Measurements from ENCODE around the gene KPNA2. TPM values are rescaled to one million over a fixed set of nuclear protein-coding genes. Genes with fewer than 3 reads are reported as not detected.

The KPNA2 gene
- total and polyA plus RNA-seq, 2 of the 13 experiments (the other 11 are each of a cell fraction or from before 2014, with no cell fraction given): 111 to 305 TPM

DNA sequence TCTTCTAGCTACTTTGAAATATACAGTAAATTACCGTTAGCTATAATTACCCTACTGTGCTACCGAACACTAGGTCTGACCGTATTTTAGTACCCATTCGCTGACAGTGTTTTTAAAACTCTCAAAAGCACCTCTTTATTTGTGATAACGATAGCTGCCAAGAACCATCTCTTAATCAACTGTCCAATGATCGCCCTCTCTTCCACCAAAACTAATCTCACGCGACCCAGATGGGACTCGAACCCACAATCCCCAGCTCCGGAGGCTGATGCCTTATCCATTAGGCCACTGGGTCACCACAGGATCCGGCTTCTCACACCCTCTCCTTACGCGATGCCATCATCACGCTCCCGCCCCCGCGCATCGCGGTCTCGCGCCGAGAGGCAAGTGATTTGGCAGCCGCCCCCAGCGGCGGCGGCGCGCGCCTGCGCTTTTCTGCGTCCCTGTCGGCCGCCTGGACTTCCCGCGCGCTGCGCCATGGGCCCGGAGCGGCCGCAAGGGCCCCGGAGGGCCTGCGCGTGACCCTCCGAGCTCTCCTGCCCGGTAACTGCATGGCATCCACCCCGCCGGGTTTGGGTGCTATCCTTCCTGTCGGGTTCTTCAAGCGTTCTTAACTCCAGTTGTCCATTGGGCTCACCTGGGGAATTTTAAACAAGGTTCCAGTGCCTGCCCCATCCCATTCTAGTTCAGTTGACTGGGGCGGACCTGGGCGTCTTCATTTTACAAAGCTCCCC is 15.7 kb upstream of the KPNA2 start (continued):
- TF ChIP-seq ZNF891 (CRISPR knock-in tag; IDR thresholded peaks at IDR 0.05) (peak; percentile 96; the same call in 1 of the 2 replicates), GATAD2A (CRISPR knock-in tag; IDR thresholded peaks at IDR 0.05) (peak; percentile 92), ONECUT2 (CRISPR knock-in tag; IDR thresholded peaks at IDR 0.05) (no peak; the same call in 1 of the 2 replicates), MAF1 (CRISPR knock-in tag; IDR thresholded peaks at IDR 0.05; ENCODE audit: borderline replicate concordance) (peak; percentile 100), ZNF7 (CRISPR knock-in tag; IDR thresholded peaks at IDR 0.05) (no peak; the same call in 1 of the 2 replicates), SP140L (CRISPR knock-in tag; IDR thresholded peaks at IDR 0.05; ENCODE audit: borderline replicate concordance) (peak; percentile 78; the same call in 1 of the 2 replicates), POLR2A (IDR thresholded peaks at IDR 0.05; ENCODE audit: insufficient read depth in 1 of 2, low read depth in 2 of 2, low read length in 2 of 2) (peak; percentile 95 to 96), HNRNPL (IDR thresholded peaks at IDR 0.05; ENCODE audit: low read depth, low read length) (peak; percentile 68; the same call in 1 of the 2 replicates), NR3C1 (CRISPR knock-in tag; IDR thresholded peaks at IDR 0.05) (no peak), ZNF225 (CRISPR knock-in tag; IDR thresholded peaks at IDR 0.05) (peak; percentile 57; the same call in 1 of the 2 replicates), RFX3 (CRISPR knock-in tag; IDR thresholded peaks at IDR 0.05) (no peak; the same call in 1 of the 2 replicates), KLF16 (CRISPR knock-in tag; IDR thresholded peaks at IDR 0.05) (peak in 1 of 2 experiments; percentile 99; a peak in 2 of 4 replicates), ZNF569 (CRISPR knock-in tag; IDR thresholded peaks at IDR 0.05; ENCODE audit: borderline replicate concordance) (peak; percentile 85; the same call in 1 of the 2 replicates), FOXK1 (CRISPR knock-in tag; IDR thresholded peaks at IDR 0.05; ENCODE audit: borderline replicate concordance, low read depth) (peak; percentile 79; the same call in 1 of the 2 replicates), ZNF160 (CRISPR knock-in tag; IDR thresholded peaks at IDR 0.05) (peak; percentile 75), ZNF816 (CRISPR knock-in tag; IDR thresholded peaks at IDR 0.05; ENCODE audit: borderline replicate concordance) (peak; percentile 20; the same call in 1 of the 2 replicates), ZNF136 (CRISPR knock-in tag; IDR thresholded peaks at IDR 0.05; ENCODE audit: low read depth) (peak; percentile 56; the same call in 1 of the 2 replicates), SP4 (CRISPR knock-in tag; IDR thresholded peaks at IDR 0.05) (peak; percentile 94), ZFP36L1 (CRISPR knock-in tag; IDR thresholded peaks at IDR 0.05) (peak; percentile 96), RBM39 (IDR thresholded peaks at IDR 0.05; ENCODE audit: low read depth, low read length, poor library complexity, severe bottlenecking) (peak; percentile 60), ZNF543 (CRISPR knock-in tag; IDR thresholded peaks at IDR 0.05) (peak; percentile 81)
- TF ChIP-seq, protein P1, sequence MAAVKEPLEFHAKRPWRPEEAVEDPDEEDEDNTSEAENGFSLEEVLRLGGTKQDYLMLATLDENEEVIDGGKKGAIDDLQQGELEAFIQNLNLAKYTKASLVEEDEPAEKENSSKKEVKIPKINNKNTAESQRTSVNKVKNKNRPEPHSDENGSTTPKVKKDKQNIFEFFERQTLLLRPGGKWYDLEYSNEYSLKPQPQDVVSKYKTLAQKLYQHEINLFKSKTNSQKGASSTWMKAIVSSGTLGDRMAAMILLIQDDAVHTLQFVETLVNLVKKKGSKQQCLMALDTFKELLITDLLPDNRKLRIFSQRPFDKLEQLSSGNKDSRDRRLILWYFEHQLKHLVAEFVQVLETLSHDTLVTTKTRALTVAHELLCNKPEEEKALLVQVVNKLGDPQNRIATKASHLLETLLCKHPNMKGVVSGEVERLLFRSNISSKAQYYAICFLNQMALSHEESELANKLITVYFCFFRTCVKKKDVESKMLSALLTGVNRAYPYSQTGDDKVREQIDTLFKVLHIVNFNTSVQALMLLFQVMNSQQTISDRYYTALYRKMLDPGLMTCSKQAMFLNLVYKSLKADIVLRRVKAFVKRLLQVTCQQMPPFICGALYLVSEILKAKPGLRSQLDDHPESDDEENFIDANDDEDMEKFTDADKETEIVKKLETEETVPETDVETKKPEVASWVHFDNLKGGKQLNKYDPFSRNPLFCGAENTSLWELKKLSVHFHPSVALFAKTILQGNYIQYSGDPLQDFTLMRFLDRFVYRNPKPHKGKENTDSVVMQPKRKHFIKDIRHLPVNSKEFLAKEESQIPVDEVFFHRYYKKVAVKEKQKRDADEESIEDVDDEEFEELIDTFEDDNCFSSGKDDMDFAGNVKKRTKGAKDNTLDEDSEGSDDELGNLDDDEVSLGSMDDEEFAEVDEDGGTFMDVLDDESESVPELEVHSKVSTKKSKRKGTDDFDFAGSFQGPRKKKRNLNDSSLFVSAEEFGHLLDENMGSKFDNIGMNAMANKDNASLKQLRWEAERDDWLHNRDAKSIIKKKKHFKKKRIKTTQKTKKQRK (IDR thresholded peaks at IDR 0.05; ENCODE audit: low read length): no peak
- TF ChIP-seq, protein P2, sequence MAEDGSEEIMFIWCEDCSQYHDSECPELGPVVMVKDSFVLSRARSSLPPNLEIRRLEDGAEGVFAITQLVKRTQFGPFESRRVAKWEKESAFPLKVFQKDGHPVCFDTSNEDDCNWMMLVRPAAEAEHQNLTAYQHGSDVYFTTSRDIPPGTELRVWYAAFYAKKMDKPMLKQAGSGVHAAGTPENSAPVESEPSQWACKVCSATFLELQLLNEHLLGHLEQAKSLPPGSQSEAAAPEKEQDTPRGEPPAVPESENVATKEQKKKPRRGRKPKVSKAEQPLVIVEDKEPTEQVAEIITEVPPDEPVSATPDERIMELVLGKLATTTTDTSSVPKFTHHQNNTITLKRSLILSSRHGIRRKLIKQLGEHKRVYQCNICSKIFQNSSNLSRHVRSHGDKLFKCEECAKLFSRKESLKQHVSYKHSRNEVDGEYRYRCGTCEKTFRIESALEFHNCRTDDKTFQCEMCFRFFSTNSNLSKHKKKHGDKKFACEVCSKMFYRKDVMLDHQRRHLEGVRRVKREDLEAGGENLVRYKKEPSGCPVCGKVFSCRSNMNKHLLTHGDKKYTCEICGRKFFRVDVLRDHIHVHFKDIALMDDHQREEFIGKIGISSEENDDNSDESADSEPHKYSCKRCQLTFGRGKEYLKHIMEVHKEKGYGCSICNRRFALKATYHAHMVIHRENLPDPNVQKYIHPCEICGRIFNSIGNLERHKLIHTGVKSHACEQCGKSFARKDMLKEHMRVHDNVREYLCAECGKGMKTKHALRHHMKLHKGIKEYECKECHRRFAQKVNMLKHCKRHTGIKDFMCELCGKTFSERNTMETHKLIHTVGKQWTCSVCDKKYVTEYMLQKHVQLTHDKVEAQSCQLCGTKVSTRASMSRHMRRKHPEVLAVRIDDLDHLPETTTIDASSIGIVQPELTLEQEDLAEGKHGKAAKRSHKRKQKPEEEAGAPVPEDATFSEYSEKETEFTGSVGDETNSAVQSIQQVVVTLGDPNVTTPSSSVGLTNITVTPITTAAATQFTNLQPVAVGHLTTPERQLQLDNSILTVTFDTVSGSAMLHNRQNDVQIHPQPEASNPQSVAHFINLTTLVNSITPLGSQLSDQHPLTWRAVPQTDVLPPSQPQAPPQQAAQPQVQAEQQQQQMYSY (CRISPR knock-in tag; IDR thresholded peaks at IDR 0.05): peak; percentile 49; the same call in 1 of the 2 replicates

Measured in HepG2 (cell line).